Stimulated activated CD4-positive, alpha-beta T cell treated with anti-CD3 and anti-CD28 coated beads, TNF-alpha, amount 100 ng/mL, for 24 hours (primary cell): ENCODE measurements around the gene MED9.

Source experiments
- DNase-seq, 3 experiments: peaks; one replicate each; pipeline ENCODE4 v3.0.0-alpha.2; 2020; ENCODE audit warnings: low read depth in 3 of 3

MED9 gene

DNA sequence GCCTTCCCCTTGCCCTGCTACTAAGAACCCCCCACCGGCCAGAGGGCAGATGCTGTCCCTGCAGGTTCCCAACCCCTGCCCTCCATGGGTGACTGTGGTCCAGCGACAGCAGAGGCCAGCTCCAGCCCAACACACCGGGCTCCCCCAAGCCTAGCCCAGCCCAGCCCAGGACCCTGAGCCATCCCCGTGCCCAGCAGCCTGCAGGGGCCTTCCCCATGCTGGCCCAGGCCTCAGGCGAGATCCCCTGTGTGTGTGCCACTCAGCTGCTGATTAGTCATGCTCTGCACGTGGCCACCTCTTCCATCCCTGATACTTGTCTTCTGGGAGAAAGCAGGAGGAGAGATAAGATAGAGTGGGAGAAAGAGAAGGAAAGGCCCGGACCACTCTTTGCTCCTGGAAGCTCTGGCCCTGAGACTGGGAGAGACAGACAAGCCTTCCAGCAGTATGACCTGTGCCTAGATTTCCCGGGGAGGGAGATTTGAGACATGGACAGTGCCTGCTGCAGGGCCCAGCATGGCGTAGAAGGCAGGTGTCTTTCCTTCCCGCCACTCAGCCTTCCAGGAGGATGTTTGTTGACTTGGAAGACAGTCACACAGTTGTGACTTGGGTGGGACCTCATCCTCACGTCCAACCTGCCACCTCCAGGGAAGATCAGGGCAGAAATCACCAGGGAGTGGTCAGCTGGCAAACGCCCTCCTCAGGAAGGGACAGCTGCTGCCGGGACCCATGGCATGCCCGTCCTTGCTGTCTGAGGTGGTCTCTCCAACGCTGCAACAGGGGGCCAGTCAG lies 60.7 kb downstream of the MED9 start:
- DNase-seq, result no peak

GRCh38 chr17:17538417-17539391 lies 61.9 kb downstream of the MED9 start:
- DNase-seq, result no peak

DNA sequence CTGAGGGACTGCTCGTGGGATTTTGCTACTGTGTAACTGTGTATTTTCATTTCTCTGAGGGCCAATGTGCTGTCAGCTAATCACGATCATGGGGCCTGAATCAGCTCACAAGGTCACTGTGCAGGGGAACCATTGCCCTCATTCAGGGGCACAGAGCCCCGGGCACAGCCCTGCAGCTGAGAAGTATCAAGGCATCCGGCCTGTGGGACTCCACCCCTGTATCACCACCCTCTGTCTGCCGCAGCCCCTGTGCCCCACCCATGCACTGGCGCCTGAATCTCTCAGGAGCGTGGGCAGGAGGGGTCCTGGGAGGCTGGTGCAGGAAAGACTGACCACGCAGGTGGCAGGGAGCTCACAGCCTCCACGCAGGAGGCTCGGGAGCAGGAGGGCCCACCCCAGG lies 62.8 kb downstream of the MED9 start:
- no peak for DNase-seq

DNA sequence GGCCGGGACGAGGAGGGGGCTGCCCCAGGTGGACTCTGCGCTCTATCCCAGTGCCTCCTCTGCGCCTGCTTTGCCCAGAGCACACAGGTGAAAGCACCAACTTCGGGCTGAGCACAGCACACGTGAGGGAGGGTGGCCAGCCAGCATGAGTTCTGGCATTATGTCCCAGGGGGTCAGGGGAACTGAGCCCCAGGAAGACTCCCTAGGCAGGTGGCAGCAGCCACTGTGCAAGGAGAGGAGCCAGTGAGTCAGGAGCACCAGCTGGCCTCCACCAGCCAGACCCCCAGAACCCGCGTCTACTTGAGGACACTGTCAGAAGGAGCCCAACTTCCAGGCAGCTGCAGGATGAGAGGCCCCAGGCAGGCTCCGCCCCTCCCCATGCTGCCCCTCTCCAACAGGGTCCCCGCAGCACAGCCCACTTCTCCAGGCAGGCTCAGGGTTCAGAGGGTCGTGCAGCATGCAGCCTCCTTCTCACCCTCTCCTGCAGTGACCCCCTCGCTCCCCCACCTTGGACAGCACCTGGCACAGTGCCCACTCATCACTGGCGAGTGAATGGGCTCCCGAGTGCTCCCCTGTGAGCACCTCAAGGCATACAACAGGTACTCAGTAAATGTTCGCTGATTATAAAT lies 63.6 kb downstream of the MED9 start:
- DNase-seq, result no peak

DNA sequence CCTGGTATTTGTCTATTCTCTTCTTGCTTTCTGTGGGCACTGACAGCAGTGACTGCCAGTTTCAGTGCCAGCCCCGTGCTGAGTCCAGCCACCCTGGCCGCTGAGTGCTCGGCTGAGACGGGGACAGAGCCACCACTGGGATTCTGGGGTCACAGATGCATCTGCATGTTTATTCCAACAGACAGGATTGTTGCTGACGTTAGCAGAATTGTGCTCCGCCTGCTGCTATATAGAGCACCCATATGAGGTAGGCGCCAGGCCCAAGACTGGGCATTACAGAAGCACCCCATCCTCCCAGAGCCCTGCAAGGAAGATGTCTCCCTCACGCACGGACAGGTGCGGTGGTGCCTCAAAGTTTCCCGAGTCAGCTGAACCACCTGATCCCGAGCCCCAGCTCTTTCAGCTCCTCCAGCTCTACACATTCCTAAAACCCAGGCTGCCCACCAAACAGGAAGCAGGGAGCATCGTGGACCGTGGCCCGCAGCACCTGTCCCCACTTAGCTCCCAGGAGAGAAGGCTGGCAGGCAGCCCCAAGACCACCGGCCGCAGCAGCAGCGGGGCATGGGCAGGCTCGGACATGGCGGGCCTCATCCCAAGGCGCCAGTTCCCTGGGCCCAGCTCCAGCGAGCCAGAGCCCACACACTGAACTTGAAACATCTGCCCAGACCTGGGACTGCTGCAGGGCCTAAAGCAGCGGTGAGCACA lies 64.3 kb downstream of the MED9 start:
- DNase-seq, result no peak

DNA sequence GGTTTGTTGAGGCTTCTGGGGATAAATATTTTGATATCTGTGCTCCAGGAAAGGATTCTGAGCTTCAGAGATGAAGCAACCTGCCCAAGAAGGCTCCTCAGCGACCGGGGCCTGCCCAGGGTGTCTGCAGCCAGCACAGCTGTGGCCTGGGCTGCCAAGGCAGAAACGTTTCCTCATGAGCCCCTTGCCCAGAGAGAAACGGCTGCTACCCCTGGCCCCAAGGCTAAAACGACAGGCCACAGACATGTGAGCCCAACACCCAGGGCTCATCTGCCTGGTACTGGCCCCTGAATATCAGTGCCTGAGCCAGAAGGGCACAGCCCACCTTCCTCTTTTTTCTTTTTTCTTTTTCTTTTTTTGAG lies 64.8 kb downstream of the MED9 start:
- DNase-seq, result no peak
